HL-60 (cell line): ENCODE data around the gene EIF3J.

Source experiments
- CTCF ChIP-seq: IDR thresholded peaks from one replicate; pipeline ENCODE4 v1.5.1; 2011; ENCODE audit warnings: low read length, control low read depth, inconsistent platforms; ENCODE audit not compliant: insufficient read depth
- POLR2AphosphoS5 ChIP-seq: IDR thresholded peaks from 2 replicates; pipeline ENCODE4 v1.6.1; 2012; ENCODE audit warnings: low read depth
- TF ChIP-seq, protein P1 (sequence below): IDR thresholded peaks from 2 replicates; pipeline ENCODE4 v1.6.1; 2012; ENCODE audit warnings: low read depth; ENCODE audit not compliant: insufficient replicate concordance

DNA sequence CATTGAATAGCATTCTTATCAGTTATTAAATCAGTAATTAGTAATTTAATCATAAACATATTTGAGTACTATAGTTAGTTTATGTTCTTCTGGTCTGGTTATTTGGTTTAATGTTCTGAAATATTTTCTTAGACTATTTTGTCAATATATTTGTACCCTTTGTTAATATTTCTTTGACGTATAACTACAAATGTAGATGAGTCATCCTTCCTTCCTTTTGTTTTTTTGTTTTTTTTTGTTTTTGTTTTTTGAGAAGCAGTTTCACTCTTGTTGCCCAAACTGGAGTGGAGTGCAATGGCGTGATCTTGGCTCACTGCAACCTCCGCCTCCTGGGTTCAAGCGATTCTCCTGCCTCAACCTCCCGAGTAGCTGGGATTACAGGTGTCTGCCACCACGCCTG lies 17.4 kb upstream of the EIF3J start:
- TF ChIP-seq, protein P1, sequence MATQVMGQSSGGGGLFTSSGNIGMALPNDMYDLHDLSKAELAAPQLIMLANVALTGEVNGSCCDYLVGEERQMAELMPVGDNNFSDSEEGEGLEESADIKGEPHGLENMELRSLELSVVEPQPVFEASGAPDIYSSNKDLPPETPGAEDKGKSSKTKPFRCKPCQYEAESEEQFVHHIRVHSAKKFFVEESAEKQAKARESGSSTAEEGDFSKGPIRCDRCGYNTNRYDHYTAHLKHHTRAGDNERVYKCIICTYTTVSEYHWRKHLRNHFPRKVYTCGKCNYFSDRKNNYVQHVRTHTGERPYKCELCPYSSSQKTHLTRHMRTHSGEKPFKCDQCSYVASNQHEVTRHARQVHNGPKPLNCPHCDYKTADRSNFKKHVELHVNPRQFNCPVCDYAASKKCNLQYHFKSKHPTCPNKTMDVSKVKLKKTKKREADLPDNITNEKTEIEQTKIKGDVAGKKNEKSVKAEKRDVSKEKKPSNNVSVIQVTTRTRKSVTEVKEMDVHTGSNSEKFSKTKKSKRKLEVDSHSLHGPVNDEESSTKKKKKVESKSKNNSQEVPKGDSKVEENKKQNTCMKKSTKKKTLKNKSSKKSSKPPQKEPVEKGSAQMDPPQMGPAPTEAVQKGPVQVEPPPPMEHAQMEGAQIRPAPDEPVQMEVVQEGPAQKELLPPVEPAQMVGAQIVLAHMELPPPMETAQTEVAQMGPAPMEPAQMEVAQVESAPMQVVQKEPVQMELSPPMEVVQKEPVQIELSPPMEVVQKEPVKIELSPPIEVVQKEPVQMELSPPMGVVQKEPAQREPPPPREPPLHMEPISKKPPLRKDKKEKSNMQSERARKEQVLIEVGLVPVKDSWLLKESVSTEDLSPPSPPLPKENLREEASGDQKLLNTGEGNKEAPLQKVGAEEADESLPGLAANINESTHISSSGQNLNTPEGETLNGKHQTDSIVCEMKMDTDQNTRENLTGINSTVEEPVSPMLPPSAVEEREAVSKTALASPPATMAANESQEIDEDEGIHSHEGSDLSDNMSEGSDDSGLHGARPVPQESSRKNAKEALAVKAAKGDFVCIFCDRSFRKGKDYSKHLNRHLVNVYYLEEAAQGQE, result no peak
- TF ChIP-seq POLR2AphosphoS5 (no peak), CTCF (no peak)
